NB4 (cell line): Measurements from ENCODE around the gene ARHGAP28.
"Not testable (repeated sequence)": the region's sequence is repeated elsewhere in the genome, so short reads cannot be mapped to it uniquely, and the experiment has no call there.

Source experiments
- DNase-seq: peaks from one replicate; pipeline ENCODE4 v3.0.0; 2010; ENCODE audit warnings: low read depth
- H3K4me3 ChIP-seq: one replicate; pipeline ENCODE4 v1.5.1; 2011; ENCODE audit warnings: mild to moderate bottlenecking, low read depth, low read length, moderate library complexity
- CTCF ChIP-seq: IDR thresholded peaks from one replicate; pipeline ENCODE4 v1.5.1; 2012; ENCODE audit warnings: low read depth, low read length
- MAX ChIP-seq: IDR thresholded peaks from 2 replicates; pipeline ENCODE4 v1.6.1; 2011; ENCODE audit warnings: low read depth, low read length
- MYC ChIP-seq: IDR thresholded peaks from 2 replicates; pipeline ENCODE4 v1.6.1; 2011; ENCODE audit warnings: low read depth, low read length
- POLR2A ChIP-seq: IDR thresholded peaks from 2 replicates; pipeline ENCODE4 v1.6.1; 2011; ENCODE audit warnings: mild to moderate bottlenecking; ENCODE audit not compliant: insufficient read length; ENCODE audit errors: extremely low read depth

Gene ARHGAP28

GRCh38 chr18:6821356-6821755 lies 91.8 kb downstream of the ARHGAP28 start:
- no peak overlapping the region for H3K4me3 ChIP-seq
- DNase-seq, result no peak
- TF ChIP-seq MYC (no peak), MAX (no peak), CTCF (no peak), POLR2A (no peak)

GRCh38 chr18:6827161-6827560 lies 97.6 kb downstream of the ARHGAP28 start:
- H3K4me3 ChIP-seq, DNase-seq: not testable (repeated sequence)

GRCh38 chr18:6827566-6827965 lies 98.0 kb downstream of the ARHGAP28 start:
- not testable (repeated sequence) for DNase-seq, H3K4me3 ChIP-seq

- no peak overlapping the region for H3K4me3 ChIP-seq
- no peak for TF ChIP-seq MYC
- TF ChIP-seq MAX, result no peak
- no peak for TF ChIP-seq CTCF
- no peak for TF ChIP-seq POLR2A
- no peak for DNase-seq
Observed at GRCh38 chr18:6830916-6831315, 101.4 kb downstream of the ARHGAP28 start.

GRCh38 chr18:6835345-6835744 lies 105.8 kb downstream of the ARHGAP28 start:
- TF ChIP-seq MYC (no peak), MAX (no peak), POLR2A (no peak), CTCF (no peak)
- DNase-seq, result no peak

GRCh38 chr18:6836331-6836730 lies 106.8 kb downstream of the ARHGAP28 start:
- no peak overlapping the region for H3K4me3 ChIP-seq
- no peak for TF ChIP-seq POLR2A
- no peak for TF ChIP-seq CTCF
- no peak for DNase-seq

More at GRCh38 chr18:6835345-6835744, 105.8 kb downstream of the ARHGAP28 start:
- H3K4me3 ChIP-seq, result no peak overlapping the region

GRCh38 chr18:6837904-6838303 lies 108.4 kb downstream of the ARHGAP28 start:
- DNase-seq, result no peak
- TF ChIP-seq POLR2A, result no peak
- no peak for TF ChIP-seq CTCF
- TF ChIP-seq MYC, result no peak
- TF ChIP-seq MAX, result no peak
- H3K4me3 ChIP-seq, result no peak overlapping the region
